ENCODE results near the gene CPEB1. TPM values are rescaled to one million over a fixed set of nuclear protein-coding genes. Genes with fewer than 3 reads are reported as not detected.

The CPEB1 gene
- not detected for total RNA-seq
- total RNA-seq (2013), result 0.11 TPM

- H3K4me3 Mint-ChIP-seq, result peak within 1 kb of the TSS; percentile 78
- no peaks in the 10 kb centered on the region for H3K36me3 Mint-ChIP-seq
- Histone ChIP-seq H3K9me3 (ENCODE audit: control insufficient read depth, insufficient read depth, low read length) (no peaks in the 10 kb centered on the region), H3K4me1 (ENCODE audit: control insufficient read depth, insufficient read depth, low read length) (peaks cover 17% of the 10 kb centered on the region), H3K27ac (ENCODE audit: low read length) (no peak within 1 kb of the TSS), H3K27me3 (ENCODE audit: control insufficient read depth, insufficient read depth, low read length) (peaks cover 24% of the 10 kb centered on the region), H3K4me3 (ENCODE audit: low read length) (no peak within 1 kb of the TSS), H3K36me3 (ENCODE audit: control insufficient read depth, insufficient read depth, low read length) (no peaks in the 10 kb centered on the region)
- peaks cover 41 to 46% of the 10 kb centered on the region in 2 donors for H3K27me3 Mint-ChIP-seq (ENCODE audit: low read depth in 2 of 2)
- no peaks in the 10 kb centered on the region for H3K9me3 Mint-ChIP-seq
- DNase-seq, result peak in 1 of 2 donors; percentile 49
- peak; percentile 46 to 65 (median 65) for ATAC-seq
- TF ChIP-seq CTCF (IDR thresholded peaks at IDR 0.05), result no peak
- H3K27ac Mint-ChIP-seq, result no peak within 1 kb of the TSS
- intact Hi-C loops (cut with micrococcal nuclease), result no loop called here
- WGBS (ENCODE audit: insufficient coverage), result 12% methylated on average over 96 of the region's 96 CpGs
- H3K4me1 Mint-ChIP-seq, result peaks cover 0 to 4% of the 10 kb centered on the region in 2 donors
Measured at GRCh38 chr15:82647045-82647834, at the start of gene CPEB1. TSS of gene CPEB1 (minus strand) at chr15:82647363. CDS start at chr15:82628459, 18,904 bp downstream.

GRCh38 chr15:82692171-82692570, 45.0 kb upstream of the CPEB1 start:
- Histone ChIP-seq H3K4me1 (ENCODE audit: control insufficient read depth, insufficient read depth, low read length) (no peaks in the 10 kb centered on the region), H3K4me3 (ENCODE audit: low read length) (no peak overlapping the region), H3K9me3 (ENCODE audit: control insufficient read depth, insufficient read depth, low read length) (no peaks in the 10 kb centered on the region), H3K27me3 (ENCODE audit: control insufficient read depth, insufficient read depth, low read length) (no peaks in the 10 kb centered on the region), H3K27ac (ENCODE audit: low read length) (no peak overlapping the region), H3K36me3 (ENCODE audit: control insufficient read depth, insufficient read depth, low read length) (no peaks in the 10 kb centered on the region)
- WGBS (ENCODE audit: insufficient coverage), result 88% methylated on average over 23 of the region's 23 CpGs
- no peaks in the 10 kb centered on the region for H3K4me1 Mint-ChIP-seq
- no peaks in the 10 kb centered on the region for H3K36me3 Mint-ChIP-seq
- ATAC-seq (no peak), DNase-seq (no peak)
- no peaks in the 10 kb centered on the region for H3K9me3 Mint-ChIP-seq
- TF ChIP-seq CTCF (IDR thresholded peaks at IDR 0.05), result no peak
- intact Hi-C loops (cut with micrococcal nuclease), result no loop called here
- no peak overlapping the region for H3K4me3 Mint-ChIP-seq
- peaks cover 0 to 5% of the 10 kb centered on the region in 2 donors for H3K27me3 Mint-ChIP-seq (ENCODE audit: low read depth in 2 of 2)
- no peak overlapping the region for H3K27ac Mint-ChIP-seq

GRCh38 chr15:82689147-82689546, 42.0 kb upstream of the CPEB1 start:
- Histone ChIP-seq H3K27me3 (ENCODE audit: control insufficient read depth, insufficient read depth, low read length) (no peaks in the 10 kb centered on the region), H3K36me3 (ENCODE audit: control insufficient read depth, insufficient read depth, low read length) (no peaks in the 10 kb centered on the region), H3K9me3 (ENCODE audit: control insufficient read depth, insufficient read depth, low read length) (no peaks in the 10 kb centered on the region), H3K4me3 (ENCODE audit: low read length) (no peak overlapping the region), H3K4me1 (ENCODE audit: control insufficient read depth, insufficient read depth, low read length) (no peaks in the 10 kb centered on the region), H3K27ac (ENCODE audit: low read length) (no peak overlapping the region)
- 92% methylated on average over 8 of the region's 8 CpGs for WGBS (ENCODE audit: insufficient coverage)
- no peak for ATAC-seq
- Mint-ChIP-seq H3K36me3 (no peaks in the 10 kb centered on the region), H3K4me1 (no peaks in the 10 kb centered on the region), H3K27me3 (ENCODE audit: low read depth in 2 of 2) (peaks cover 4 to 18% of the 10 kb centered on the region in 2 donors), H3K27ac (no peak overlapping the region), H3K9me3 (no peaks in the 10 kb centered on the region), H3K4me3 (no peak overlapping the region)
- no peak for DNase-seq
- intact Hi-C loops (cut with micrococcal nuclease), result no loop called here
- no peak for TF ChIP-seq CTCF (IDR thresholded peaks at IDR 0.05)

All from natural killer cell (primary cell).